ENCODE measurements around the gene ISM1.

The ISM1 gene

DNA sequence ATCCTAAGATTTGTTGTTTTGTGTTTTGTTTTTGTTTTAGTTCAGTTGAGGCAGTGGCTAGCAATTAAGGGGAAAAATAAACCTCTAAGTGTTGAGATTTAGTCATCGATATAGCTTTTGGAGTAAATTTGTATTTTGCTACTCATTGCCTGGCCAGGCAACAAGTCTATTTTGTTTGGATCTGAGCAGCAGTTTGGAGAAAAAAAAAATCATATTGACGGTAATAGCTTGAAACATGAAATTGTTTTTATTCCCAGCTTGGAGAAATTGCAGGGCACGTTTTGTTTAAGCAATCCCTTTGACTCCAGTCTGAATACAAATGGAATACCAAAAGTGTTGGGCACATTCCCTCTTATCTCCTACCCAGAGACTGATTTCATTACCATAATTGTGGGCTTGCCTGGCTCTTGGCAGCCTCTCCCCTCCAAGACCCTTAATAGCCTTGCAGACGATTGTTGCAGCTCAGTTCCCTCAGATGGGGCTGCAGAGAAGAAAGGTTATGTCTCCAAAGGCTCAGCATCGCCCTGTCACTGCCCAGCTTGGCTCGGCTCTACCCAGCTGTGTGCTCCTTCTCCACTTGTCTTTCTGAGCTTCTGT is 56.0 kb downstream of the ISM1 start:
- no peak for TF ChIP-seq CTCF (conservative IDR thresholded peaks at IDR 0.05; ENCODE audit: low read depth)
- ChIA-PET CTCF (interaction anchor here (0.6 to 0.7 kb wide), 2 partner anchors 14 to 18 kb away, joined by 4 to 6 read pairs; no protein-coding TSS in a partner anchor), POLR2A (ENCODE audit: low non-redundant PET) (no interaction called here)
- DNase-seq (ENCODE audit: low spot score): no peak
- H3K27ac ChIP-seq: no peak overlapping the region

GRCh38 chr20:13277663-13278295 is 56.7 kb downstream of the ISM1 start:
- no peak for DNase-seq (ENCODE audit: low spot score)
- no peak for TF ChIP-seq CTCF (conservative IDR thresholded peaks at IDR 0.05; ENCODE audit: low read depth)
- H3K27ac ChIP-seq: no peak overlapping the region
- POLR2A ChIA-PET (ENCODE audit: low non-redundant PET): no interaction called here
- CTCF ChIA-PET: interaction anchor here (0.6 to 1.0 kb wide), 2 partner anchors 14 to 24 kb away, joined by 4 to 5 read pairs; no protein-coding TSS in a partner anchor

- no peak for TF ChIP-seq CTCF (conservative IDR thresholded peaks at IDR 0.05; ENCODE audit: low read depth)
- ChIA-PET POLR2A (ENCODE audit: low non-redundant PET) (no interaction called here), CTCF (no interaction called here)
- no peak for DNase-seq (ENCODE audit: low spot score)
- no peak overlapping the region for H3K27ac ChIP-seq
Observed at GRCh38 chr20:13278812-13279570, 57.9 kb downstream of the ISM1 start.

GRCh38 chr20:13280609-13281324 is 59.7 kb downstream of the ISM1 start:
- no peak overlapping the region for H3K27ac ChIP-seq
- TF ChIP-seq CTCF (conservative IDR thresholded peaks at IDR 0.05; ENCODE audit: low read depth): no peak
- ChIA-PET CTCF (no interaction called here), POLR2A (ENCODE audit: low non-redundant PET) (no interaction called here)
- DNase-seq (ENCODE audit: low spot score): no peak

- no peak overlapping the region for H3K27ac ChIP-seq
- CTCF ChIA-PET: interaction anchor here (0.7 kb wide), 1 partner anchor 16 kb away, joined by 3 read pairs; no protein-coding TSS in a partner anchor
- TF ChIP-seq CTCF (conservative IDR thresholded peaks at IDR 0.05; ENCODE audit: low read depth): no peak
- no peak for DNase-seq (ENCODE audit: low spot score)
- POLR2A ChIA-PET (ENCODE audit: low non-redundant PET): no interaction called here
Observed at GRCh38 chr20:13283869-13284829, 63.1 kb downstream of the ISM1 start.
